DND-41 (cell line): ENCODE data around the gene DCAF16.

Experiments
- ATAC-seq: fragments of 200-7000 bp; cut with Tn5 transposase; 3 replicates; pipeline ENCODE4 v1.9.1; 2021; ENCODE audit warnings: low read depth; ENCODE audit not compliant: insufficient read depth
- DNase-seq: peaks from one replicate; pipeline ENCODE4 v3.0.0-alpha.2; 2020
- H2AFZ ChIP-seq: 2 replicates; pipeline ENCODE4 v1.6.0; 2012; ENCODE audit warnings: low read depth, low read length
- H3K27ac ChIP-seq: 2 replicates; pipeline ENCODE4 v1.5.1; 2012; ENCODE audit warnings: low read length, inconsistent platforms
- H3K27me3 ChIP-seq: fragments of 200-600 bp; sonication (generic); 2 replicates; pipeline ENCODE4 v1.6.0; 2012; ENCODE audit warnings: low read length, mild to moderate bottlenecking, inconsistent platforms; ENCODE audit not compliant: insufficient read depth, poor library complexity
- H3K36me3 ChIP-seq: 2 replicates; pipeline ENCODE4 v1.5.1; 2012; ENCODE audit warnings: low read length, inconsistent platforms; ENCODE audit not compliant: insufficient read depth
- H3K4me1 ChIP-seq: 2 replicates; pipeline ENCODE4 v1.5.1; 2012; ENCODE audit warnings: mild to moderate bottlenecking, low read length; ENCODE audit not compliant: insufficient read depth
- H3K4me2 ChIP-seq: 2 replicates; pipeline ENCODE4 v1.6.0; 2012; ENCODE audit warnings: mild to moderate bottlenecking, moderate library complexity, low read length, inconsistent platforms; ENCODE audit not compliant: insufficient read depth
- H3K4me3 ChIP-seq, 2 experiments: fragments of 200-600 bp in 1 of 2; shearing (Covaris generic) in 1 of 2; 2 replicates each; pipeline ENCODE4 v1.5.1; 2012 to 2016; ENCODE audit warnings: inconsistent platforms in 2 of 2, low read length in 2 of 2, mild to moderate bottlenecking in 2 of 2, low read depth in 1 of 2, moderate library complexity in 1 of 2
- H3K79me2 ChIP-seq: 2 replicates; pipeline ENCODE4 v1.6.0; 2012; ENCODE audit warnings: low read length, inconsistent platforms; ENCODE audit not compliant: insufficient read depth
- H3K9ac ChIP-seq: 2 replicates; pipeline ENCODE4 v1.6.0; 2012; ENCODE audit warnings: low read depth, mild to moderate bottlenecking, inconsistent platforms, low read length, moderate library complexity
- H3K9me3 ChIP-seq: 2 replicates; pipeline ENCODE4 v1.5.1; 2012; ENCODE audit warnings: low read length, moderate library complexity, mild to moderate bottlenecking, inconsistent platforms; ENCODE audit not compliant: insufficient read depth, severe bottlenecking
- H4K20me1 ChIP-seq: 2 replicates; pipeline ENCODE4 v1.6.0; 2012; ENCODE audit warnings: low read length; ENCODE audit not compliant: insufficient read depth
- EZH2 ChIP-seq: IDR thresholded peaks from 3 replicates; pipeline ENCODE4 v1.6.1; 2012; ENCODE audit warnings: borderline replicate concordance, low read depth, mild to moderate bottlenecking, moderate library complexity, low read length, inconsistent platforms; ENCODE audit not compliant: severe bottlenecking
- TF ChIP-seq, protein P1 (sequence below): IDR thresholded peaks from 2 replicates; pipeline ENCODE4 v1.5.1; 2012; ENCODE audit warnings: borderline replicate concordance, low read length, moderate library complexity, mild to moderate bottlenecking; ENCODE audit not compliant: poor library complexity, severe bottlenecking; ENCODE audit errors: extremely low read depth

DCAF16 gene

DNA sequence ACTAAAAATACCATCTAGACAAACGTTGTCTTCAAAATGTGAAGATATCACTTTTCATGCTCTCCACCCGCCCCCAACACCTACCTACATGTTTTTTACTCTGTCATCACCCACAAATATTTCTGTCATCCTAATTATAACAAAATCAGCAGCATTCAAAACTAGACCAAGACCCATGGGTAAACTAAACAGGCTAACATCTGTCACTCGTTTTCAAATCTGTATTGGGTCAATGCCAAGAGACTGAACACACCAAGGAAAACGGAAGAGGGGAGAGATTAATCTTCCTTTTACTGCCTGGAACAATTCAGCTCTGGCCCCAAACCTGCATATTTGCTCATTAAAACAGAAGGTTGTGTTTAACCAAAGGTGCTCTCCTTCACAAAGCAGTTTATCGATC, 46.6 kb downstream of the DCAF16 start:
- no peaks in the 10 kb centered on the region for H3K4me1 ChIP-seq
- DNase-seq (no peak), ATAC-seq (no peak)
- H3K4me2 ChIP-seq = no peak overlapping the region
- no peaks in the 10 kb centered on the region for H4K20me1 ChIP-seq
- H3K9ac ChIP-seq = no peak overlapping the region
- H3K4me3 ChIP-seq = no peak overlapping the region
- no peaks in the 10 kb centered on the region for H3K9me3 ChIP-seq
- H3K27me3 ChIP-seq = no peaks in the 10 kb centered on the region
- H3K79me2 ChIP-seq = no peaks in the 10 kb centered on the region
- H3K36me3 ChIP-seq = no peaks in the 10 kb centered on the region
- TF ChIP-seq, protein P1, sequence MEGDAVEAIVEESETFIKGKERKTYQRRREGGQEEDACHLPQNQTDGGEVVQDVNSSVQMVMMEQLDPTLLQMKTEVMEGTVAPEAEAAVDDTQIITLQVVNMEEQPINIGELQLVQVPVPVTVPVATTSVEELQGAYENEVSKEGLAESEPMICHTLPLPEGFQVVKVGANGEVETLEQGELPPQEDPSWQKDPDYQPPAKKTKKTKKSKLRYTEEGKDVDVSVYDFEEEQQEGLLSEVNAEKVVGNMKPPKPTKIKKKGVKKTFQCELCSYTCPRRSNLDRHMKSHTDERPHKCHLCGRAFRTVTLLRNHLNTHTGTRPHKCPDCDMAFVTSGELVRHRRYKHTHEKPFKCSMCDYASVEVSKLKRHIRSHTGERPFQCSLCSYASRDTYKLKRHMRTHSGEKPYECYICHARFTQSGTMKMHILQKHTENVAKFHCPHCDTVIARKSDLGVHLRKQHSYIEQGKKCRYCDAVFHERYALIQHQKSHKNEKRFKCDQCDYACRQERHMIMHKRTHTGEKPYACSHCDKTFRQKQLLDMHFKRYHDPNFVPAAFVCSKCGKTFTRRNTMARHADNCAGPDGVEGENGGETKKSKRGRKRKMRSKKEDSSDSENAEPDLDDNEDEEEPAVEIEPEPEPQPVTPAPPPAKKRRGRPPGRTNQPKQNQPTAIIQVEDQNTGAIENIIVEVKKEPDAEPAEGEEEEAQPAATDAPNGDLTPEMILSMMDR = no peak
- TF ChIP-seq EZH2 = no peak
- no peak overlapping the region for H2AFZ ChIP-seq
- no peak overlapping the region for H3K27ac ChIP-seq

DNA sequence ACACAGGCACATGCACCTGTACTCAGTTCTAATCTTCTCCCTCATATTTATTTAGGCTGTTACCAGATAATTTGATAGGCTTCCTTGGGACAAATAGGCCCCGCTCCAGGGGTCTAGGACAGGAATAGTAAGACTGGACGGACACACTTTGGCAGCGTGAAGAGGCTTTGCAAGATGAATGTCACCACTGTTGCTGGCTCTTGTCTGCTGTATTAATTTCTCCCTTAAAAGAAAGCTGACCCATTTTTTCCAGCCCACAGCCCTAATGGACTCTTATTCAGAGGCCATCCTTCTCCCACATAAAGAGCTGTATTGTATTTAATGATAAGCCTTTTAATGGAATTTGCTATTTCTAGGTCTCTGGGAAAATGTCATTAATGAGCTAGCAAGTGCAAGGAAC, 47.1 kb downstream of the DCAF16 start:
- Histone ChIP-seq H3K27me3 (no peaks in the 10 kb centered on the region), H3K4me1 (no peaks in the 10 kb centered on the region), H3K9ac (no peak overlapping the region), H3K36me3 (no peaks in the 10 kb centered on the region), H3K79me2 (no peaks in the 10 kb centered on the region), H3K4me2 (no peak overlapping the region), H3K27ac (no peak overlapping the region), H2AFZ (no peak overlapping the region), H3K9me3 (no peaks in the 10 kb centered on the region), H3K4me3 (no peak overlapping the region), H4K20me1 (no peaks in the 10 kb centered on the region)
- DNase-seq (no peak), ATAC-seq (no peak)
- no peak for TF ChIP-seq EZH2
- TF ChIP-seq, protein P1 = no peak

GRCh38 chr4:17762726-17763125, 47.8 kb downstream of the DCAF16 start:
- Histone ChIP-seq H2AFZ (no peak overlapping the region), H3K4me3 (no peak overlapping the region), H3K27ac (no peak overlapping the region), H3K4me1 (no peaks in the 10 kb centered on the region), H3K36me3 (no peaks in the 10 kb centered on the region), H4K20me1 (no peaks in the 10 kb centered on the region), H3K9ac (no peak overlapping the region), H3K4me2 (no peak overlapping the region), H3K79me2 (no peaks in the 10 kb centered on the region), H3K9me3 (no peaks in the 10 kb centered on the region), H3K27me3 (no peaks in the 10 kb centered on the region)
- peak; percentile 40; the same call in 1 of the 3 replicates for ATAC-seq
- peak; percentile 12 for DNase-seq
- TF ChIP-seq, protein P1 = peak; percentile 35
- no peak for TF ChIP-seq EZH2

GRCh38 chr4:17761062-17761461, 49.5 kb downstream of the DCAF16 start:
- no peak overlapping the region for H3K27ac ChIP-seq
- H3K79me2 ChIP-seq = no peaks in the 10 kb centered on the region
- H3K4me1 ChIP-seq = no peaks in the 10 kb centered on the region
- H3K36me3 ChIP-seq = no peaks in the 10 kb centered on the region
- H4K20me1 ChIP-seq = no peaks in the 10 kb centered on the region
- no peak overlapping the region for H3K9ac ChIP-seq
- no peaks in the 10 kb centered on the region for H3K9me3 ChIP-seq
- DNase-seq = no peak
- no peak overlapping the region for H3K4me3 ChIP-seq
- no peak overlapping the region for H3K4me2 ChIP-seq
- TF ChIP-seq, protein P1 = no peak
- no peak for TF ChIP-seq EZH2
- H2AFZ ChIP-seq = no peak overlapping the region
- no peaks in the 10 kb centered on the region for H3K27me3 ChIP-seq
- no peak for ATAC-seq
